HepG2 (cell line): ENCODE measurements around the gene FOLR2. TPM values are rescaled to one million over a fixed set of nuclear protein-coding genes. Genes with fewer than 3 reads are reported as not detected.
A peak's percentile ranks its signal among the peaks of the same experiment; 100 is the strongest.

Source experiments
- ATAC-seq: fragments of 200-7000 bp; cut with Tn5 transposase; 3 replicates; pipeline ENCODE4 v1.9.1; 2020; ENCODE audit warnings: mild to moderate bottlenecking, moderate library complexity
- BruUV-seq: library from RNA; stranded (reverse); fragments of 400-500 nt; replicated peaks from 2 replicates; lab custom pipeline; 2021; lab: Mats Ljungman, UMichigan
- CTCF ChIA-PET: fragments of 300-600 bp; formaldehyde crosslinking; extraction: SDS; loops from one replicate; lab custom pipeline; 2021; ENCODE audit warnings: low total read pairs, inconsistent platforms, low intra/inter-chr PET ratio; lab: Yijun Ruan, JAX
- POLR2A ChIA-PET: fragments of 350-600 bp; sonication (Branson Sonifier 250); formaldehyde crosslinking; loops from one replicate; lab custom pipeline; 2020; ENCODE audit warnings: antibody characterized with exemption, inconsistent platforms; lab: Yijun Ruan, JAX
- DNase-seq: peaks from one replicate; pipeline ENCODE4 v3.0.0-alpha.2; 2015; ENCODE audit warnings: low spot score
- FAIRE-seq: peaks from 3 replicates; lab custom pipeline; 2011; peaks lifted over from hg19 to GRCh38; lab: Jason Lieb, UNC
- H2AFZ ChIP-seq: one replicate; pipeline ENCODE4 v1.6.1; 2011; ENCODE audit warnings: low read length, inconsistent platforms
- H3K27ac ChIP-seq: fragments of 300-600 bp; 3 replicates; pipeline ENCODE4 v1.8.0; 2011; ENCODE audit warnings: mixed run types, mild to moderate bottlenecking, mixed read lengths, low read length, inconsistent platforms; ENCODE audit not compliant: insufficient read depth; ENCODE audit errors: extremely low read length
- H3K27me3 ChIP-seq, 2 experiments: fragments of 200-600 bp in 1 of 2; 2 replicates in 1 of 2; 3 replicates in 1 of 2; pipeline versions ENCODE4 v1.6.0 to v1.8.0; 2011; ENCODE audit warnings: low read length in 2 of 2, mild to moderate bottlenecking in 2 of 2, moderate library complexity in 2 of 2, inconsistent platforms in 1 of 2; ENCODE audit not compliant: insufficient read depth in 2 of 2, control insufficient read depth in 1 of 2
- H3K36me3 ChIP-seq, 2 experiments: fragments of 200-600 bp in 1 of 2; replicated peaks in 1 of 2; 2 replicates in 1 of 2; 3 replicates in 1 of 2; pipeline versions ENCODE4 v1.5.1 to v1.8.0; 2011; ENCODE audit warnings: low read length in 2 of 2, inconsistent platforms in 1 of 2; ENCODE audit not compliant: insufficient read depth in 2 of 2, control insufficient read depth in 1 of 2
- H3K4me1 ChIP-seq: 2 replicates; pipeline ENCODE4 v1.5.1; 2012; ENCODE audit warnings: low read length, inconsistent platforms; ENCODE audit not compliant: insufficient read depth
- H3K4me2 ChIP-seq: 2 replicates; pipeline ENCODE4 v1.6.0; 2011; ENCODE audit warnings: low read depth, low read length, inconsistent platforms
- H3K4me3 ChIP-seq, 3 experiments: fragments of 200-600 bp in 1 of 3; sonication (generic), shearing (Covaris generic) in 1 of 3; replicated peaks in 1 of 3; 2 replicates each; pipeline ENCODE4 v1.5.1; 2011 to 2016; ENCODE audit warnings: low read length in 3 of 3, inconsistent platforms in 2 of 3, low read depth in 2 of 3, mild to moderate bottlenecking in 2 of 3, control low read depth in 1 of 3, mixed read lengths in 1 of 3; ENCODE audit not compliant: insufficient read depth in 1 of 3
- H3K79me2 ChIP-seq: one replicate; pipeline ENCODE4 v1.6.1; 2011; ENCODE audit warnings: low read length, inconsistent platforms; ENCODE audit not compliant: insufficient read depth
- H3K9ac ChIP-seq: 2 replicates; pipeline ENCODE4 v1.6.0; 2011; ENCODE audit warnings: mild to moderate bottlenecking, low read depth, low read length, inconsistent platforms; ENCODE audit not compliant: insufficient read depth
- H3K9me3 ChIP-seq: 2 replicates; pipeline ENCODE4 v1.5.1; 2012; ENCODE audit warnings: mild to moderate bottlenecking, low read length
- H4K20me1 ChIP-seq: 2 replicates; pipeline ENCODE4 v1.6.0; 2011; ENCODE audit warnings: inconsistent platforms, mild to moderate bottlenecking, low read length, moderate library complexity; ENCODE audit not compliant: insufficient read depth
- AGO2 ChIP-seq: fragments of 200-400 bp; formaldehyde crosslinking; optimal IDR thresholded peaks from 2 replicates; pipeline ENCODE3; 2017; ENCODE audit warnings: mild to moderate bottlenecking, low read depth, low read length, moderate library complexity
- ATF7 ChIP-seq, 2 experiments: fragments of 450-650 bp in 1 of 2; sonication (generic) in 1 of 2; formaldehyde crosslinking in 1 of 2; IDR thresholded peaks; 2 replicates each; pipeline versions ENCODE4 v1.4.0 to v1.6.1; 2016 to 2020; ENCODE audit warnings: antibody characterized with exemption in 1 of 2, mild to moderate bottlenecking in 1 of 2, missing genetic modification reagents in 1 of 2
- ATM ChIP-seq: fragments of 450-650 bp; IDR thresholded peaks from 2 replicates; pipeline ENCODE4 v1.7.1; 2017; ENCODE audit warnings: mild to moderate bottlenecking, borderline replicate concordance
- FIP1L1 ChIP-seq: fragments of 200-400 bp; formaldehyde crosslinking; IDR thresholded peaks from 2 replicates; pipeline ENCODE4 v1.6.1; 2018; ENCODE audit warnings: low read depth, mild to moderate bottlenecking, low read length, moderate library complexity, borderline replicate concordance; ENCODE audit not compliant: insufficient read depth
- NR0B2 ChIP-seq: sonication (generic); formaldehyde crosslinking; IDR thresholded peaks from 2 replicates; pipeline ENCODE4 v1.4.0; 2020; ENCODE audit warnings: mild to moderate bottlenecking, missing genetic modification reagents
- POLR2A ChIP-seq, 2 experiments: IDR thresholded peaks; 2 replicates each; pipeline ENCODE4 v1.6.1; 2011; ENCODE audit warnings: low read depth in 2 of 2, low read length in 2 of 2, mild to moderate bottlenecking in 1 of 2, moderate library complexity in 1 of 2; ENCODE audit not compliant: insufficient read depth in 1 of 2
- RELA ChIP-seq: sonication (generic); formaldehyde crosslinking; IDR thresholded peaks from 2 replicates; pipeline ENCODE4 v1.4.0; 2020; ENCODE audit warnings: missing genetic modification reagents
- SATB2 ChIP-seq: sonication (generic); formaldehyde crosslinking; IDR thresholded peaks from 2 replicates; pipeline ENCODE4 v1.5.0; 2020; ENCODE audit warnings: missing genetic modification reagents
- SRY ChIP-seq: sonication (generic); formaldehyde crosslinking; IDR thresholded peaks from 2 replicates; pipeline ENCODE4 v1.8.0; 2022; ENCODE audit warnings: mild to moderate bottlenecking, missing genetic modification reagents
- TCF7L2 ChIP-seq: IDR thresholded peaks from 2 replicates; pipeline ENCODE4 v1.6.1; 2011; ENCODE audit warnings: mild to moderate bottlenecking, low read depth, low read length, moderate library complexity
- TMF1 ChIP-seq: sonication (generic); formaldehyde crosslinking; IDR thresholded peaks from 2 replicates; pipeline ENCODE4 v1.8.1; 2022; ENCODE audit warnings: low read depth, missing genetic modification reagents
- ZNF101 ChIP-seq: sonication (generic); formaldehyde crosslinking; IDR thresholded peaks from 2 replicates; pipeline ENCODE4 v1.4.0; 2020; ENCODE audit warnings: mild to moderate bottlenecking, low read depth, missing genetic modification reagents, borderline replicate concordance
- ZNF3 ChIP-seq: IDR thresholded peaks from 2 replicates; pipeline ENCODE4 v1.7.0; 2017; ENCODE audit warnings: inconsistent platforms
- ZNF337 ChIP-seq: sonication (generic); formaldehyde crosslinking; IDR thresholded peaks from 2 replicates; pipeline ENCODE4 v1.5.1; 2020; ENCODE audit warnings: missing genetic modification reagents, low read depth, mild to moderate bottlenecking, borderline replicate concordance
- ZNF572 ChIP-seq: sonication (generic); formaldehyde crosslinking; IDR thresholded peaks from 2 replicates; pipeline ENCODE4 v1.5.1; 2020; ENCODE audit warnings: mild to moderate bottlenecking, missing genetic modification reagents
- ZNF674 ChIP-seq: sonication (generic); formaldehyde crosslinking; IDR thresholded peaks from 2 replicates; pipeline ENCODE4 v1.5.0; 2020; ENCODE audit warnings: low read depth, mild to moderate bottlenecking, missing genetic modification reagents
- ZNF883 ChIP-seq: sonication (generic); formaldehyde crosslinking; IDR thresholded peaks from 2 replicates; pipeline ENCODE4 v1.5.1; 2020; ENCODE audit warnings: mild to moderate bottlenecking, missing genetic modification reagents; ENCODE audit errors: not compliant biosample characterization
- WGBS: methylation state at CpG from one replicate; pipeline ENCODE4 v1.1.6; 2017; ENCODE audit warnings: low lambda C conversion rate; 5-methylcytosine and 5-hydroxymethylcytosine counted together
- in situ Hi-C: cut with HindIII; loops from 2 replicates; pipeline ENCODE4 v1.10.0; 2017; ENCODE audit warnings: low pct_unique_long_range_greater_than_20kb; ENCODE audit not compliant: extremely low pct_ligation_motif_present
- intact Hi-C: fragments of 100-400 bp; cut with micrococcal nuclease; formaldehyde crosslinking; loops from one replicate; pipeline ENCODE4 v1.10.0; 2022; ENCODE audit not compliant: unreplicated experiment
- polyA plus RNA-seq, 8 experiments: library from polyadenylated mRNA; depleted of rRNA in 3 of 8; stranded (reverse) in 7 of 8; unstranded in 1 of 8; fragments of >200 nt; fragmentation: Illumina TruSeq in 4 of 8; extraction: Trizol in 4 of 8; gene quantifications; 2 replicates each; pipeline versions ENCODE4 v1.2.1 to v1.2.3, GENCODE V29; 2011 to 2016; ENCODE audit warnings: low read depth in 4 of 8, missing spikeins in 1 of 8, mixed read lengths in 1 of 8; ENCODE audit not compliant: insufficient read depth in 1 of 8
- total RNA-seq, 5 experiments: library from RNA; depleted of rRNA; stranded (reverse); fragments of >200 nt; fragmentation: Illumina TruSeq; extraction: Trizol; gene quantifications; 2 replicates each; pipeline ENCODE4 v1.2.3, GENCODE V29; 2016; ENCODE audit warnings: low read depth in 1 of 5

FOLR2 gene
- total and polyA plus RNA-seq, 2 of the 13 experiments (the other 11 are each of a cell fraction or from before 2014, with no cell fraction given), result 0.09 TPM; not detected in 1

GRCh38 chr11:72232260-72233055 is 15.9 kb downstream of the FOLR2 start:
- CTCF ChIA-PET, result no interaction called here
- no peaks in the 10 kb centered on the region for H3K79me2 ChIP-seq
- TF ChIP-seq POLR2A (IDR thresholded peaks at IDR 0.05; ENCODE audit: insufficient read depth in 1 of 2, low read depth in 2 of 2, low read length in 2 of 2) (0 out of 4 replicates have a peak, but pooled peaks of 1 of the 2 experiments have one; percentile 2), NR0B2 (no peak)
- TF ChIP-seq, all 625 proteins: peak for 1
- POLR2A ChIA-PET, result no interaction called here
- ATAC-seq, result no peak
- in situ Hi-C loops (no loop called here), intact Hi-C loops (no loop called here)
- H3K4me3 ChIP-seq, result no peak overlapping the region
- H3K9me3 ChIP-seq, result no peaks in the 10 kb centered on the region
- FAIRE-seq, result no peak
- H3K4me2 ChIP-seq, result no peak overlapping the region
- no peak overlapping the region for H3K27ac ChIP-seq
- no peak overlapping the region for H3K9ac ChIP-seq
- DNase-seq, result no peak
- WGBS, result 95% methylated on average over 16 of the region's 18 CpGs
- no peaks in the 10 kb centered on the region for H3K27me3 ChIP-seq
- no TSS peak for BruUV-seq
- H3K36me3 ChIP-seq, result peaks cover 21 to 61% of the 10 kb centered on the region in 2 experiments; a peak in 4 of 5 replicates
- no peak overlapping the region for H2AFZ ChIP-seq
- no peaks in the 10 kb centered on the region for H4K20me1 ChIP-seq
- H3K4me1 ChIP-seq, result no peaks in the 10 kb centered on the region

DNA sequence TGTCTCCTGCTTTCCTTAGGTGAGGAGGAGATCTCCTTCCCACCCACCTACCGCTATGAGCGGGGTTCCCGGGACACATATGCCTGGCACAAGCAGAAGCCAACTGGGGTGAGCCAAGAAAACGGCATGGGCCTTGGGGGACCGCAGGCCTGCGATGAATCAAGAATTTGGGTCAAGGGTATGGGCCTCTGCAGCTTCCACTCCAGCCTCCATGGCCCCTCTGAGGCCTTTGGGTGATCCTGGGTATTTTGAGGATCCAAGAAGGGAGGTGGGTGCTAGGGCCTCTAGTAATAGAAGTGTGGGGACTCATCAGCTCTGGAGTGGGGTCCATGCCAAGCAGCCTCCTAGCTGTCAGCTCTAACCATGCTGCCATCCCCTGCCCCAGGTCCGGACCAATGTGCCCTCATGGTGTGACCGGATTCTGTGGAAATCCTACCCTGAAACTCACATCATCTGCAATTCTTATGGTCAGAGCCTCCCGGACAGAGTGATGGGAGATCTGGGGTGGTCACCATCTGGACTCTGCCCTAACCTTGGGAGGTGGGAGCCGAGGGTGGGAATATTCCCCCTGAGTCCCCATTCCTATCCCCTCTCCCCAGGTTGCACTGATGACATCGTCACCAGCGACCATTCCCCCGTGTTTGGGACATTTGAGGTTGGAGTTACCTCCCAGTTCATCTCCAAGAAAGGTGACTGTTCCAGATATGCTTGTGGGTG is 16.6 kb downstream of the FOLR2 start:
- Histone ChIP-seq H3K27ac (no peak overlapping the region), H4K20me1 (no peaks in the 10 kb centered on the region), H3K4me2 (no peak overlapping the region), H3K27me3 (no peaks in the 10 kb centered on the region), H3K4me1 (no peaks in the 10 kb centered on the region), H3K4me3 (no peak overlapping the region), H2AFZ (no peak overlapping the region), H3K9ac (no peak overlapping the region), H3K79me2 (no peaks in the 10 kb centered on the region), H3K36me3 (peaks cover 21 to 61% of the 10 kb centered on the region in 2 experiments; a peak in 4 of 5 replicates), H3K9me3 (no peaks in the 10 kb centered on the region)
- POLR2A ChIA-PET, result no interaction called here
- CTCF ChIA-PET, result no interaction called here
- DNase-seq (no peak), ATAC-seq (no peak), FAIRE-seq (no peak)
- BruUV-seq, result no TSS peak
- WGBS, result 94% methylated on average over 12 of the region's 13 CpGs
- intact Hi-C loops (no loop called here), in situ Hi-C loops (no loop called here)
- TF ChIP-seq ZNF674 (CRISPR knock-in tag), result no peak
- no peak for TF ChIP-seq ZNF337 (CRISPR knock-in tag)
- TF ChIP-seq ZNF3, result no peak
- no peak for TF ChIP-seq TCF7L2
- TF ChIP-seq ATF7 (IDR thresholded peaks at IDR 0.05), result 0 out of 2 replicates have a peak, but pooled peaks have one; percentile 3
- no peak for TF ChIP-seq ATF7 (CRISPR knock-in tag; IDR thresholded peaks at IDR 0.05)
- TF ChIP-seq RELA (CRISPR knock-in tag), result no peak
- no peak for TF ChIP-seq SRY (CRISPR knock-in tag)
- TF ChIP-seq ZNF883 (CRISPR knock-in tag), result no peak
- no peak for TF ChIP-seq SATB2 (CRISPR knock-in tag)
- TF ChIP-seq FIP1L1, result no peak
- TF ChIP-seq AGO2, result no peak
- TF ChIP-seq ATM, result no peak
- no peak for TF ChIP-seq ZNF101 (CRISPR knock-in tag)
- TF ChIP-seq ZNF572, result no peak
- 0 out of 4 replicates have a peak, but pooled peaks of 1 of the 2 experiments have one; percentile 10 for TF ChIP-seq POLR2A (IDR thresholded peaks at IDR 0.05; ENCODE audit: insufficient read depth in 1 of 2, low read depth in 2 of 2, low read length in 2 of 2)
- no peak for TF ChIP-seq TMF1 (CRISPR knock-in tag)
